Muscle of leg (tissue), 11 donors: ENCODE measurements around the gene PSAP. TPM values are rescaled to one million over a fixed set of nuclear protein-coding genes. Genes with fewer than 3 reads are reported as not detected.

Experiments used
- DNase-seq: peaks from one replicate; pipeline ENCODE4 v3.0.0; 2013
- H3K27ac ChIP-seq: one replicate; pipeline ENCODE4 v1.5.1; 2013; ENCODE audit warnings: mild to moderate bottlenecking, low read length, control low read depth
- H3K27me3 ChIP-seq: one replicate; pipeline ENCODE4 v1.6.1; 2013; ENCODE audit warnings: low read length; ENCODE audit not compliant: control insufficient read depth, insufficient read depth
- H3K36me3 ChIP-seq: one replicate; pipeline ENCODE4 v1.6.1; 2013; ENCODE audit warnings: low read length; ENCODE audit not compliant: control insufficient read depth, insufficient read depth
- H3K4me1 ChIP-seq: one replicate; pipeline ENCODE4 v1.6.1; 2013; ENCODE audit warnings: low read length; ENCODE audit not compliant: control insufficient read depth, insufficient read depth
- H3K4me3 ChIP-seq: one replicate; pipeline ENCODE4 v1.5.1; 2013; ENCODE audit warnings: low read length, control low read depth
- H3K9me3 ChIP-seq: replicated peaks from 2 replicates; pipeline ENCODE4 v1.6.1; 2013; ENCODE audit warnings: low read depth, low read length; ENCODE audit not compliant: control insufficient read depth
- WGBS: methylation state at CpG from one replicate; pipeline ENCODE4 v1.1.5; 2013; ENCODE audit warnings: missing lambda C conversion rate; ENCODE audit not compliant: insufficient coverage; 5-methylcytosine and 5-hydroxymethylcytosine counted together
- polyA plus RNA-seq, 8 donors: library from polyadenylated mRNA; unstranded; fragments of 120-200 nt; gene quantifications; one replicate each; pipeline versions ENCODE4 v1.2.1 to v1.2.3, GENCODE V29; 2013; ENCODE audit warnings: inconsistent platforms in 1 of 8, low replicate concordance in 1 of 8; ENCODE audit not compliant: insufficient read length in 8 of 8, insufficient read depth in 1 of 8
- total RNA-seq: library from RNA; stranded (reverse); fragments of 120-200 nt; gene quantifications from one replicate; pipeline ENCODE4 v1.2.4, GENCODE V29; 2013

Gene PSAP
- total and polyA plus RNA-seq, 9 donors: 414 to 581 (median 478) TPM

DNA sequence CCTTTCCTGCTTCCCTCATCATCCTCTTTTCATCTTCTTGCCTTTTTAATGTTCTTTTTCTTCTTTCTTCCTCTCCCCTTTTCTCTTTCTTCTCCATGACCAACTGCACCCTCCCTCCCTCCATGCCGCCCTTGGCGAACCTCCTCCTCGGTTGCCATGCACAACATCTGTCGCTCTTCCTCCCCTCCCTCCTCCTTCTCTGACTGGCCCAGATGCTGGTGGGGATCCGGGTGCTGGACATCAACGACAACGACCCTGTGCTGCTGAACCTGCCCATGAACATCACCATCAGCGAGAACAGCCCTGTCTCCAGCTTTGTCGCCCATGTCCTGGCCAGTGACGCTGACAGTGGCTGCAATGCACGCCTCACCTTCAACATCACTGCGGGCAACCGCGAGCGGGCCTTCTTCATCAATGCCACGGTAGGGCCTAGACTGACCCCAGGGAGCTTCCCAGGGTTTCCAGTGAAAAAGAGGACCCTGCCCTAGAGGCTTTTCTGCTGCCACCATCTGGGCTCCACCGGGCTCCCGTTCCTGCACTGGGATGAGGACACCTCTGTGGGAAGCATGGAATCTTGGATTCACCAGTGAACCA, 66.3 kb downstream of the PSAP start:
- H3K36me3 ChIP-seq: no peaks in the 10 kb centered on the region
- WGBS: 82% methylated on average over 18 of the region's 18 CpGs
- H3K4me3 ChIP-seq: no peak overlapping the region
- no peaks in the 10 kb centered on the region for H3K9me3 ChIP-seq
- H3K4me1 ChIP-seq: peaks cover 15% of the 10 kb centered on the region
- H3K27me3 ChIP-seq: no peaks in the 10 kb centered on the region
- no peak overlapping the region for H3K27ac ChIP-seq
- no peak for DNase-seq

DNA sequence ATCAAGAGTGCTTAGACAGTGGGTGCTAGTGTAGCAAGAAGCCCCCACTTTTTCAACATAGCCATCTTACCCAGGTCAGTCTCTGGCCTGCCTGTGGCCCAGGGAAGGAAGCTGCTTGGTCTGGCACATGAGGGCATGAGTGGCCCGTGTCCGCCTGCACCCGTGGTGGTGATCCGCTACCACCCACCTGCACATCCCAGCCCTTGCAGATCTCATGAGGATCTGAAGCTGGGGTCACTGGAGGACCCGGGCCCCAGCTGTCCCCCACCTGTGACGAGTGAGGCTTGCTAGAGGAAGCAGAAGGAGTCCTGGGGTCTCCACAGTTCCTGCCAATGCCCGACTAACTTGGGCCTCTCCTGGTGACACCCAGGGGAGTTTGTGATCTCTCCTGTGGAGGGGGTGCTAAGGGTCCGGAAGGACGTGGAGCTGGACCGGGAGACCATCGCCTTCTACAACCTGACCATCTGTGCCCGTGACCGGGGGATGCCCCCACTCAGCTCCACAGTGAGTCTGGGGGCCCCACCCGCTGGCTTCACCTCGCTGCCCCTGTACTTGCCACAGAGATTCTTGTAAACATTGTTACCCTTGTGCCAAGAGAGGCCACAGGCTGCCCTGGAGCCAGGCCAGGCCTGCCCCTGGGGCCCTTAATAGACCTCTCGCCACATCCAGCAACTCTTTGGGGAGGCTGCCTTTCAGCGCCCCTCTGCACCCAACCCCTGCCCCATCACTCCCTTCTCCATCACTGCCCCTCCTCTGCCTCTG, 67.0 kb downstream of the PSAP start:
- DNase-seq: no peak
- Histone ChIP-seq H3K9me3 (no peaks in the 10 kb centered on the region), H3K27ac (no peak overlapping the region), H3K4me3 (no peak overlapping the region), H3K36me3 (no peaks in the 10 kb centered on the region), H3K4me1 (peaks cover 15% of the 10 kb centered on the region), H3K27me3 (no peaks in the 10 kb centered on the region)
- 88% methylated on average over 13 of the region's 17 CpGs for WGBS

DNA sequence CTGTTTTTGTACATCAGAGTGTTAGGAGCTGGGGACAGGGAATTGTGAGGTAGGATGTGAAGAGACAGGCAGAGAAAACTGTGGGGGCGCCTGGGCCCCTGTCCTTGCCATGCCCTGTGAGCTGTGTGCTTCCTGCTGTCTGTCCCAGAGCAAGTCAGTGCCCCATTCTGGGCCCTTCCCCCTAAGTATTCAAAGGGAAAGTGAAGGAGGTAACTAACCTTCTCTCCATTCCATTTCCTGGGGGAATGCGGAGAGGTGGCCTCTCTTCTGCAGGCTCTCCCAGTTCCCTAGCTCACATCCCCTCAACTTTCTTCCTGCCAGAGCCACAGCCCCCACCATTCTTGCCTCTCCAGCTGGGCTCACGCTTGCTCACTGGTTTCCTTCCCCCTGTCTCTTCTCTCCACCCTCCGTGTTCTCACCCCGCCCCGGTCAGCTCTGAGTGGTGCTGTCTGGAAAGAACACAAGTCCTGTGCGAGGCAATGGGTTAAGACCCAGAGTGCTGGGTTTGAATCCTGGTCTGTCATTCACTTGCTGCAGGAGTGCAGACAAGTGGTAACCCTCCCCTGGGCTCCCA, 68.0 kb downstream of the PSAP start:
- 23% methylated on average over 5 of the region's 7 CpGs for WGBS
- no peak for DNase-seq

DNA sequence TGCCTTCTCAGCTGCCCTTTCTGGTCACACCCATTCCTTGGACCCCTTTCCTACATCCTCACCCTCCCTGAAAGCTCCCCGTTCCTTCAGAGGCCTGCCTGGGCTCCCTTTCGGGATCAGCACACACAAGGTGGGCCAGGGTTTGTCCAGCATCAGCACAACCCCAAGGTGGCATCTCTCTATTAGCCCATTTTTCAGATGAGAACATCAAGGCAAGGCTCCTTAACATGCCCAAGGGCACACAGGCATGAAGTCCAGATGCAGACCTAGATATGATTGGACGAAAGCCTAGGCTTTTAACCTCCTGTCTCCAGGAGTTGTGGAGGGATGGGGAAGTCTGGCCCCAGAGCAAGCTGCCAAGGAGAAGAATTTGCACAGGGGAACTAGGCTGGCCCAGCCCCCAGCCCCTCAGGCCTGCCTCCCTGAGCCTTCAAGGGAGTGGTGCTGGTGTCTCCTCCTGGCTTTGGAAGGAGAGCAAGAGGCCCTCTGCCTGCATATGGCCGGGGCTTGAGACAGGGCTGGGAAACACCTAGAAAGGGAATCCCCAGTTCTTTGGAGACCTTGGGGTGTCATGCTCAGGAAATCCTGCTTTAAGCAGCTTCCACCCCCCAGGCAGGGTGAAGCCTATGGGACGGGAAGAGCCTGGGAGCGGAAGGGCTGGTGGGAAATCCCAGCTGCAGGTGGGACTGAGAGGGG, 68.7 kb downstream of the PSAP start:
- Histone ChIP-seq H3K4me3 (no peak overlapping the region), H3K27me3 (no peaks in the 10 kb centered on the region), H3K9me3 (peaks cover 3% of the 10 kb centered on the region), H3K36me3 (no peaks in the 10 kb centered on the region), H3K4me1 (peaks cover 15% of the 10 kb centered on the region), H3K27ac (no peak overlapping the region)
- 64% methylated on average over 4 of the region's 6 CpGs for WGBS
- no peak for DNase-seq

More for the DNA sequence above, 68.0 kb downstream of the PSAP start:
- H3K4me1 ChIP-seq: peaks cover 15% of the 10 kb centered on the region
- H3K27me3 ChIP-seq: no peaks in the 10 kb centered on the region
- H3K4me3 ChIP-seq: no peak overlapping the region
- H3K9me3 ChIP-seq: no peaks in the 10 kb centered on the region
- H3K27ac ChIP-seq: no peak overlapping the region
- H3K36me3 ChIP-seq: no peaks in the 10 kb centered on the region

DNA sequence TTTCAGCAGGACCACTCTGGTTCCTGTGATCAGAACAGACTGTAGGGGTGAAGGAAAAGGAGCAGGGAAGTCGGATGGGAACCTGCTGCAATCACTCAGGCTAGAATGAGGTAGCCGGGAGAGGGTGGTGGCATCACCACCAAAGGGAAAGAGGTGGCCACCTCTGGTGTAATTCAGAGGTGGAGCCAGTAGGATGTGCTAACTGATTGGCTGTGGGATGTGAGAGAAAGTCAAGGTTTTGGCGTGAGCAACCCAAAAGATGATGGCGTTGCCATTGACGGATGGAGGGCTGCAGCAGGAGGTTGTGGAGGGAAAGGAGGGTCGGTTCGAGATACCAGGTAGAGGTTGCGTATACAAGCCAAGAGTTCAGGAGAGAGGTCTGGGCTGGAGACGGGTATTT, 70.3 kb downstream of the PSAP start:
- Histone ChIP-seq H3K27ac (no peak overlapping the region), H3K4me3 (no peak overlapping the region), H3K27me3 (no peaks in the 10 kb centered on the region), H3K9me3 (peaks cover 6% of the 10 kb centered on the region), H3K36me3 (no peaks in the 10 kb centered on the region), H3K4me1 (peaks cover 24% of the 10 kb centered on the region)
- DNase-seq: no peak
- 76% methylated on average over 9 of the region's 9 CpGs for whole genome bisulfite sequencing

DNA sequence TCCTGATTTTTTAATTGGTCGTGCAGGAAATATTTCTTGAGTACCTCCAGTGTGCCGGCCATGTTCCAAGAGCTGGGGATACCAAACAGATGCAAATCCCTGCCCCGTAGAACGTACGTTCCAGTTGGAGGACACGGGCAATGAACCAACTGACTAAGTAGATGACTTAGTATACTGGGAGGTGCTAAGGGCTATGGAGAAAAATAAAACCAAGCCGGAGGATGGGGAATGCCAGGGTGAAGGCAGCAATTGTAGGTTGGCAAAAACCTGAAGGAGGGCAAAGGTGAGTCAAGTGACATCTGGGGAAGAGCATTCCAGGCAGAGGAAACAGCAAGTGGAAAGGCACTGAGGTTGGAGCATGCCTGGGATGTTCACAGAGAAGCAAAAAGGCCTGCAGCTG, 70.9 kb downstream of the PSAP start:
- H3K27ac ChIP-seq: no peak overlapping the region
- 74% methylated on average over 7 of the region's 7 CpGs for WGBS
- no peaks in the 10 kb centered on the region for H3K27me3 ChIP-seq
- no peak for DNase-seq
- H3K4me1 ChIP-seq: peaks cover 30% of the 10 kb centered on the region
- H3K36me3 ChIP-seq: no peaks in the 10 kb centered on the region
- peaks cover 6% of the 10 kb centered on the region for H3K9me3 ChIP-seq
- H3K4me3 ChIP-seq: no peak overlapping the region

DNA sequence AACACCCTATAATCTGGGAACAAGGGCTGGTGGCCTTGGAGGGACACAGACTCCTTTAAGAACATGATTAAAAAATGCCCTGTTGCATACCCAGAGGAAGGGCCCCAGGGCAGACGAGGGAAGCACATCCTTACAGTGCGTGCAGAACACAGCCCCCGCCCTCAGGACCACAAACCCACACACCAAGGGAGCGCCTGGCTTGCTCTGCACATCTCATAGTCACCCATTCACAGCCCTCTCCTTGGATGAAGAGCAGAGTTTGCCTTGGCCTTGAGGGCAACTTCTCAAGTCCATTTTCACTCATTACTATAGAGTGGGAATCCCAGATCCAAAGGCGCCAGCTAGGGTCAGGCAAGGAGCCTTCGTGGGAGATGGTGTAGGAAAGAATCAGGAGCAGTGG, 71.4 kb downstream of the PSAP start:
- H3K4me3 ChIP-seq: no peak overlapping the region
- 96% methylated on average over 2 of the region's 6 CpGs for WGBS
- H3K27ac ChIP-seq: no peak overlapping the region
- peaks cover 35% of the 10 kb centered on the region for H3K4me1 ChIP-seq
- H3K9me3 ChIP-seq: peaks cover 6% of the 10 kb centered on the region
- H3K27me3 ChIP-seq: no peaks in the 10 kb centered on the region
- no peak for DNase-seq
- H3K36me3 ChIP-seq: no peaks in the 10 kb centered on the region

DNA sequence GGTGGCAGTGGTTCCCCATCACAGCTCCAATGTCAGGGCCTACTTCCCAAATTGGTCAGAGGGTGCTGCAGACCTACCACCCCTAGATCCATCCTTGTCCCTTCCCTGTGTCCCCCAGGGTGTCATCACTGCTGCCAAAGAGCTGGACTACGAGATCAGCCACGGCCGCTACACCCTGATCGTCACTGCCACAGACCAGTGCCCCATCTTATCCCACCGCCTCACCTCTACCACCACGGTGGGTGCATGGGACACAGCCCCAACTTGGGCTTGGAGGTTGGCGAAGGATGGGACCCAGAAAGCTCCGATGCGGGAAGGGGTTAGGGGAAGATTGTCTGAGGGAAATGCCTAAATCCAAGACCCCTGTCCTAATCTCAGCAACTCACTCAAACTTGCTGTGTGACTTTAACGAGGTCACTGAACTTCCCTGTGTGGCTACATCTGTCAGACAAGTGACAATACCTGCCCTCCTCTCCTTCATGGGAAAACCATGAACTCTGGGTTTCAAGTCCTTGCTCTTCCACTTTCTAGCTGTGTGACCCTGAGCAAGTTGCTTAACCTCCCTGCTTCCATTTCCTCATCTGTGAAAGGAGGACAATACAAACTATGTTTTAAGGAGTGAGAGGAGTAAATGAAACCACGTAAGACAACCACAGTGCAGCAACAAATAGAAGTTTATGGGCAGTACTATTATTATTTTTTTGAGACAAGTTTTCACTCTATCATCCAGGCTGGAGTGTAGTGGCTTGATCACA, 72.8 kb downstream of the PSAP start:
- H3K4me3 ChIP-seq: no peak overlapping the region
- H3K9me3 ChIP-seq: peaks cover 6% of the 10 kb centered on the region
- H3K27ac ChIP-seq: no peak overlapping the region
- no peak for DNase-seq
- no peaks in the 10 kb centered on the region for H3K36me3 ChIP-seq
- H3K4me1 ChIP-seq: peaks cover 44% of the 10 kb centered on the region
- no peaks in the 10 kb centered on the region for H3K27me3 ChIP-seq
- 92% methylated on average over 1 of the region's 11 CpGs for WGBS

DNA sequence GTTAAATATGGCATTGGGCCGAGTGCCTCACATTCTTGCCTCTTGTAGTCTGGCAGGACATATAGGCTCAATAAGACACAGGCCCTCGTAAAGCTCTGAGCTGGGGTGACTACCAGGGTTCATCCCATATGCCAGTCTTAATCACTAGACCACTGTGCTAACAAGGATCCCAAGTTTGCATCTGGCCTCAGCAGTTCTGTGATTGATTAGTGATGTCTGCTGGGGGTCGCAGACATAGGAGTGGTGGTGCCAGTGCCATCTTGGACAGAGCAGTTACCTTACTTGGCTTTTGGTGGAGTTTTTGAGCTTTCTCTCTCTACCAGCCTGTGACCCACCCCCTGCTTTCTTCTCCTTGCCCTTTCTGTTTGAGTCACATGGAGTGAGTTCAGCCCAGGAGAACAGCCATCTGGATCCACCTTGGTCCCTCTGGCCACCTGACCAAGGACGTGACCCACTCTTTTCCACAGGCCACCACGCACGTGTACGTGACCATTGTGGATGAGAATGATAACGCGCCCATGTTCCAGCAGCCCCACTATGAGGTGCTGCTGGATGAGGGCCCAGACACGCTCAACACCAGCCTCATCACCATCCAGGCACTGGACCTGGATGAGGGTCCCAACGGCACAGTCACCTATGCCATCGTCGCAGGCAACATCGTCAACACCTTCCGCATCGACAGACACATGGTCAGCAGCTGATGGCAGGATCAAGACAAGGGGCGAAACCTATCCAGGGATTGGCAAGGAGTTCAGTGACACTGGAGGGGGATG, 73.7 kb downstream of the PSAP start:
- no peak for DNase-seq
- Histone ChIP-seq H3K27ac (no peak overlapping the region), H3K27me3 (no peaks in the 10 kb centered on the region), H3K36me3 (no peaks in the 10 kb centered on the region), H3K4me1 (peaks cover 44% of the 10 kb centered on the region), H3K9me3 (peaks cover 6% of the 10 kb centered on the region), H3K4me3 (no peak overlapping the region)
- WGBS: 86% methylated on average over 10 of the region's 17 CpGs
